ENCODE measurements around the gene GLIS1.

GLIS1 gene

GRCh38 chr1:53504901-53505300 lies 234.1 kb downstream of the GLIS1 start:
- no peak for TF ChIP-seq CTCF (IDR thresholded peaks at IDR 0.05; ENCODE audit: extremely low read depth, missing control alignments)
- DNase-seq (ENCODE audit: low spot score) = no peak

- DNase-seq (ENCODE audit: low spot score) = no peak
- TF ChIP-seq CTCF (IDR thresholded peaks at IDR 0.05; ENCODE audit: extremely low read depth, missing control alignments) = no peak
Measured at GRCh38 chr1:53503433-53504217, 235.3 kb downstream of the GLIS1 start.

- no peak for TF ChIP-seq CTCF (IDR thresholded peaks at IDR 0.05; ENCODE audit: extremely low read depth, missing control alignments)
- no peak for DNase-seq (ENCODE audit: low spot score)
Measured at GRCh38 chr1:53502641-53503432, 236.1 kb downstream of the GLIS1 start.

- no peak for DNase-seq (ENCODE audit: low spot score)
- no peak for TF ChIP-seq CTCF (IDR thresholded peaks at IDR 0.05; ENCODE audit: extremely low read depth, missing control alignments)
Measured at GRCh38 chr1:53501065-53502005, 237.6 kb downstream of the GLIS1 start.

- no peak for DNase-seq (ENCODE audit: low spot score)
- no peak for TF ChIP-seq CTCF (IDR thresholded peaks at IDR 0.05; ENCODE audit: extremely low read depth, missing control alignments)
Measured at GRCh38 chr1:53500204-53501064, 238.5 kb downstream of the GLIS1 start.

GRCh38 chr1:53499257-53500203 lies 239.4 kb downstream of the GLIS1 start:
- TF ChIP-seq CTCF (IDR thresholded peaks at IDR 0.05; ENCODE audit: extremely low read depth, missing control alignments) = no peak
- no peak for DNase-seq (ENCODE audit: low spot score)

All from GM20000 (cell line).